NCI-H1417 (cell line): ENCODE measurements around the gene MSI2.

Experiments
- DNase-seq, 3 experiments: peaks; one replicate each; lab custom pipeline; 2025; lab: John Stamatoyannopoulos, UW

Gene MSI2

DNA sequence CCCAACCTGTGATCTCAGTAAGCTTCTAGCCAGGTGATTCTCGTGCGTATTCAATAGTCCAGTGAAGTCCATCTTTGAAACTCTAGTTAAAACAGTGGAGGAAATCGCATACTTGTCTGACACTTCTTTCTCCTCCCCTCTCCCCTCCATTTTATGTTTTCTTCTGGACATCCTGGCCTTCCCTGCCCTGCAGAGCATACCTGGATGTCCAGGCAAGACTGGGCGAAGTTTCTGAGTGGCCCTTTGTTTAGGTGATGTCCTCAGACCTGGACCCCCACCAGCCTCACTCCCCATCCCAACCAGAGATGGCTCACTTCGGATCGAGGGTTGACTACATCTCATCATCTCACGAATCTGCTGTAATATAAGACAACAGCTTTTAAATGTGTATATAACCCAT, 423.0 kb downstream of the MSI2 start:
- DNase-seq, result no peak

GRCh38 chr17:57679906-57680695, 423.8 kb downstream of the MSI2 start:
- DNase-seq, result no peak

GRCh38 chr17:57682701-57683100, 426.4 kb downstream of the MSI2 start:
- no peak for DNase-seq

DNA sequence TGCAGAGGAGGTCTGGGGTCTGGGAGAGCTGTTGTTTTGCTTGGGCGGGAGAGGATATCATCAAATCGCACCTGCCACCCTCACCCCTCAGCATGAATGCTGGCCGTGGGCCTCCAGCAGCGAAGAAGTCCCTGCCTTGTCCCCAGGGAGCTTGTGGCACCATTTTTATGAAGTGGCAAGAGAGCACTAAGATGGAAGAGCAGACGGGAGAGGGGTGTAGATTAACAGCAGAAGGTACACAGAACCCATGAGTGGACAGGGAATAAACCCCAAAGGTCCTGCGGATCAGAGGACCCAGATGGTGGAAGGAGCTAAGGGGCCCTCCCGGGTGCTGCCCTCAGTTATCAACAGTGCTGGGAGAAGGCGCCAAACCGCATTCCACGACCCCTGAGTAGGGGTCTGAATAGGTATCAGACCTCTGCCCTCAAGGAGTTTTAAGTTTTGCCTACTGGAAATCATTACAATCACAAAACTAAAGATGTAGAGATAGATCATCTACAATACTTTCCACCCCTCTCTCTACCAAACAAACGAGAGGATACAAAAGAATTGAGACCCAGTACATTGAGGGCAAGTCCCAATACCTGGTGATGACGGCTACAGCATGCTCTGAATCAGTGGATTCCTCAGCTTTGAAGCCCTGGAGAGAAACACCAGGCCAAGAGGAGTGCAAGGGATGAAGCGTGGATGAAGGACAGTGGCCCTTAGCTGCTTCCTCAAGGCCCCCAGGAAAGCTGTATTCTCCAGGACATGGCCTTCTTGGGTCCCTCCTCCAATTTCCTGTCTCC, 428.6 kb downstream of the MSI2 start:
- no peak for DNase-seq

GRCh38 chr17:57685499-57686132, 429.3 kb downstream of the MSI2 start:
- no peak for DNase-seq

DNA sequence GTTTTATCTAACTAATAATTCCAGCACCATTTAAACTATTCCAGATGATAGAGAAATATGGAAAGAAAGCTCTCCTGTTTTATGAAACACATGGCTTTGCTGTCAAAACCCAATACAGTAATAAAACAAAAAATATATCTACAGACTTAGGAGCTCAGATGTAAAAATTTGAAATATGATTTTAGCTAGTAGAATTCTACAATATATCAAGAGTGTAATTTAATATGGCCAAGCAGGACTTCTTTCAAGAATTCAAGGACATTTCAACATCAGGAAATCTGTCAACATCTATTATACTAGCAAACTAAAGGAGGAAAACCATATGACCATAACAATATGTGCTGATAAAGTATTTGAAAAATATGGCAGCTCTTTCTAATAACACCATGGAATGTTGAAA, 431.3 kb downstream of the MSI2 start:
- no peak for DNase-seq

GRCh38 chr17:57689254-57689653, 432.9 kb downstream of the MSI2 start:
- DNase-seq, result no peak

GRCh38 chr17:57691939-57692338, 435.6 kb downstream of the MSI2 start:
- no peak for DNase-seq

- DNase-seq, result no peak
Observed at GRCh38 chr17:57692770-57693169, 436.4 kb downstream of the MSI2 start.

- DNase-seq, result no peak
Observed at GRCh38 chr17:57694051-57694450, 437.7 kb downstream of the MSI2 start.

DNA sequence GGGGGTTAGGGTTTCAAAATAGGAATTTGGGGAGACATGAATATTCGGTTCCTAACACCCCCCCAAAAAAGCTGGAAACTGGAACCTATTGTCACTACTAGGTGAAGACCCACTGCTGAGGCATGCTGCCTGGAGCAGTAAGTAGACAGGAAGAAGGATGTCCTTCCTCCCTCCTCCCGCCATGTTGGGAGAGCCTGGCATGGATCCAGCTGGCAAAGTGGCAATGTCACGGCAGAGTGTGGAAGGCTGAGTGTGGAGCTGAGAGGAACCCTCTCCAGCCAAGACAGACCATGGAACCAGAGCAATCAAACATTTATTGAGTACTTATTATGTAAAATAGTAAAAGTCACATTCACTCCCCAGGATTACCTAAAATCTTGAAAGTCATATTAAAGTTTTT, 439.7 kb downstream of the MSI2 start:
- DNase-seq, result no peak

DNA sequence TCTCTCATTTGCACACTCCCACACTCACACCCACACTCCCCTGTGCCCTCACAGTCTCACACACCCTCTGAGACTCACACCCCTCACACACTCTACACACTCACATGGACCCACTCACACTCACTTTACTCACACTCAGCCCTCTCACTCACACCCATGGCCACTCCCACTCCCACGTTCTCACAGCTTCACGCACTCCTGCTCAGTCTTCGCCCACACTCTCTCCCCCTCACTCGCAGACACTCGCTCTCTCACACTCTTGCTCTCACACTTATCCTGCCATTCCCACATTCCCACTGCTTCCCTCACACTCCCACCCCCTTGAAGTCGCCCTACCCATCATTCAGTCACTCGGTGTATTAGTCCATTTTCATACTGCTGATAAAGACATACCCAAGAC, 440.9 kb downstream of the MSI2 start:
- DNase-seq, result no peak

DNA sequence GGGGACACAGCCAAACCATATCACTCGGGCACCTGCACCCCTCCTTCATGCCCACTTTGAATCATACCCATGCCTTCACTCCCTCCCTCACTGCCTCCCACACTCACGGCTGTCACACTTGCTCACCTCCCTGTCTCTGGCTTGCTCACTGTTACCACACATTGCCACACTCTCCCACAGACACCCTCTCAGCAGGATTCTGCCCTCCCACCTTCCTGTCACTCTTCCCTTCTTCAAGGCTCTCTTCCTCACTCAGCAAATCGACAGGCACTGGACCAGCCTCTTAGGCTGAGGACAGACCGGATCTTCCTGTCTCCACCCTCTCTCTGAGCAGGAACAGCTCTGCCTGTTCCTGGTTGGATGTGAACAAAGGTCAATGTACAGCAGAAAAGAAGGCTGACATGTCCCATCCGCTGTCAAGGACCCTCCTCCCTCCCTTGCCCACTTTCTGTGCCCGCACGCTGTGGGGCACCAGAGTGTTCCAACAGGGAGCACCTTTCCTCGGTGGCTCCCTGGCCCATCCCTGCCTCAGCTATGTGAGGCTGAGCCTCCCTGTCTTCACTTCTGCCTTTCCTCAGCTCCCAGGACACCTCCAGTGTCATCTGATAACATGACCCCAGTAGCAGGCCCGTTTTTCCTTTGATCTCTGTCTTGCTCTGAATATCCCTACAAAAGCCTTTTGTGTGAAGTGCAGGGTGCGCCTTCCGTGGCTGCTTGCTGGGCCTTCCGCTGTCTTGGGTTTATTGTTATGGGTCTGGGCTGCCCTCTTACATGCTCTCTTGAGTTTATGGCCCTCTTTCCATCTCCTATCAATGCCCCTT, 441.8 kb downstream of the MSI2 start:
- DNase-seq, result peak in 1 of 3 experiments; percentile 87

DNA sequence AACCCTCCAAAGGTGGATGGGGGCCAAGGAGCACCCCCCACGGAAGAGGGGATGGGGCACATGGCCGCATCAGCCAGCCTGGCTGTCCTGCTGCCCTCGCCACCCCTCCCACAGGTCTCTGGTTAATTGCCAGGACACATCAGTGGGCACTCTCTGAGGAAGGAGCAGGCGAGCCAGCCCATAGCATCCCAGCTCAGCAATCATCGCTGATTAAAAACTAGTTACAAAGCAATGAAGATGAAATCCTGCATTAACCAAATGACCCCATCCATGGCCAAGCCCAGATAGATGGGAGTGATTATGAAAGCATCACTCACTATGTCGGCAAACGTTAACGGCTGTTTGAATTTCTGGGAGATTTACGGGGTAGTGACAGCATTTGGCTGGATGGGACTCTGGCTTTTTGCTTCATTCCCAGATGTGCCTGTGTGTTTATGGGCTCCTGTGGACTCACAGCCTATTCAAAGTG, 443.5 kb downstream of the MSI2 start:
- peak in 1 of 3 experiments; percentile 45 for DNase-seq

GRCh38 chr17:57701124-57701523, 444.8 kb downstream of the MSI2 start:
- peak; percentile 31 to 78 (median 43) for DNase-seq

- DNase-seq, result no peak
Observed at GRCh38 chr17:57703273-57703672, 446.9 kb downstream of the MSI2 start.

DNA sequence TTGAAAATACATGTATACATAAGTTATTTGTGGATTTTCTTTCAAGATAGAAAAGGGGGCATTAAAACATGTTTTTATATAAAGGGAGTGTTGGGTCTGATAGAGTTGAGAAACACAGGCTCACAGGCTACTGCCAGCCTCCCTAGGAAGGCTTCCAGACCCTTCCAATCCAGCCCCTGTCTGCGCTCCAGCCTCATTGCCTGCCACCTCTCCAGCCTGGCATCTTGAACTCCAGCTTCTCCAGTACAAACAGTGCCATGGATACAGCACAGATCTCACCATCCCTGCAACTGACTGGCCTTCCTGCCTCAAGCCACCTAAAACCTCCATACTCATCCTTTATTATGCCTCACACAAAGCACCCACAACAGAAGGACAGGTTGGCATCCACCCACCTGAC, 448.1 kb downstream of the MSI2 start:
- DNase-seq, result no peak

DNA sequence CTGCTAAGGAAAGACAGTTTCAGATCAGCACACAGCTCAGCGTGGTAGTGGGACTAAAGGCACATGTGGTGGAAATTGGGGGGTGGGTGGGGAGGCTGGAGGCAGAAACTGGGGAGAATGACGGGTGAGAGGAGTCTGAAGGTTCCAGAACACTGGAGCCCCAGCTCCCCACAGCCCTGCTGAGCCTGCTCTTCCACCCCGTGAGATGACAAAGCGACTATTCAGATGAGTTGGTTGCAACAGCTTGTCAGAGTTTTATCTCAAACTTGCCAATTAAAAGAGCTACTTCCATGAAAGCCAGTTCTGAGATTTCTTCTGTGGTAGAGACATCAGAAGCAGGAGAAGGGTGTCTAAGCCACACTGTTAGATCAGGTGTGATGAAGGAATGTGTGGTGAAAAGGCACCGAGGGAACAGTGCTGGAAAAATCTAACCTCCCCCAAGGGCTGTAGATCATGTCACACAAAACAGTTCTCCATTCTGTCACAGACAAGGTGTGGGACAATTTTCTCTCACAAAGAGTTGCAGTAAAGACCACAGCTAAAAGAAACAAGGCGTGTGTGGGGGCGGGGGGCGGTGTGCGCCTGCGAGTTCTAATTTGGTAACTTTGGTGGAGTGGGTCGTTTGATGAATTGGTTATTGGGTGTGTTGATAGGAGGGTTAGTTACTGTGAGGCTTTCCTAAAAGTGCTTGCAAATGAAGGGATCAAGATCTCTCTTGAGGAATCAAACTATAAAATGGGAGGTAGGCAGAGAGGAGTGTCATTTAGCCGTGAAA, 449.8 kb downstream of the MSI2 start:
- no peak for DNase-seq

GRCh38 chr17:57706761-57707160, 450.4 kb downstream of the MSI2 start:
- DNase-seq, result no peak

DNA sequence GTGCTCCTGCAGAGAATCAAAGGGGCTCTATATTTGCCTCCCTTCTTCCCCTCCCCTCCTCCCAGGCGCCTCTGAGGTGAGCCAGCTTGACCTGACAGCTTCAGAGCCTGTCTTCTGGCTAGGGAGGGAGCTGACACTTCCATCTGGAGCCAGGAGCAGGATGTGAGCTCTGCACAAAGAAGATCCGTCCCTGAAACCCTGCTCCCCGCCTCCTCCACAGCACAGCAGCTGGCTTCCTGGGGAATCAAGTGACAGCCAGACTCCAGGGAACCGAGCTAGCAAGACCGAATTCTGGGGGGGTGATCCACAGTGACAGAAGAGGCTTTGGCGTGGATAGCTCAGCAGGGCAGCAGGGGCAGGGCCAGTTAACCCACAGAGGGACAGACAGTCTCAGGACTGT, 451.6 kb downstream of the MSI2 start:
- peak; percentile 11 to 66 (median 61) for DNase-seq

DNA sequence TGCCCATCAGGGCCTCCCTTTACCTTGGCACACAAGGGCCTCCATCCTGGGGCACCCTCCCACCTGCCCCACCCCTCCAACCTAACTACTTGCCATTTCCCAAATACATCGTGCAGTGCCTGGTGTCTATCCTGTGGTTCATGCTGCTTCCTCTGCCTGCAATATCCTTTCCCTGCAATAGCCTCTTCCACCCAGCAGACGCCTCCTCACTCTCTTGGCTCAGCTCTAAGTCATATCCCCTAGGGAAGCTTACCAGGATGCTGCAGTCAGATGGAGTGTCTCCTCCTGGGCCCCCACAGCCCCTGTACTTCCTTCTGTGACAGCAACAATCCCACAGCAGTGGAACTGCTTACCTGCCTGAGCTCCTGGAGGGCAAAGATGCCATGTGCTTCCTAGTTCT, 452.1 kb downstream of the MSI2 start:
- DNase-seq, result no peak
